ENCODE data around the gene LLGL2. TPM values are rescaled to one million over a fixed set of nuclear protein-coding genes. Genes with fewer than 3 reads are reported as not detected.

LLGL2 gene
- polyA plus RNA-seq, 1 donor (not counting 4 experiments of a cell fraction or from before 2014, with no cell fraction given), result 13.8 TPM

DNA sequence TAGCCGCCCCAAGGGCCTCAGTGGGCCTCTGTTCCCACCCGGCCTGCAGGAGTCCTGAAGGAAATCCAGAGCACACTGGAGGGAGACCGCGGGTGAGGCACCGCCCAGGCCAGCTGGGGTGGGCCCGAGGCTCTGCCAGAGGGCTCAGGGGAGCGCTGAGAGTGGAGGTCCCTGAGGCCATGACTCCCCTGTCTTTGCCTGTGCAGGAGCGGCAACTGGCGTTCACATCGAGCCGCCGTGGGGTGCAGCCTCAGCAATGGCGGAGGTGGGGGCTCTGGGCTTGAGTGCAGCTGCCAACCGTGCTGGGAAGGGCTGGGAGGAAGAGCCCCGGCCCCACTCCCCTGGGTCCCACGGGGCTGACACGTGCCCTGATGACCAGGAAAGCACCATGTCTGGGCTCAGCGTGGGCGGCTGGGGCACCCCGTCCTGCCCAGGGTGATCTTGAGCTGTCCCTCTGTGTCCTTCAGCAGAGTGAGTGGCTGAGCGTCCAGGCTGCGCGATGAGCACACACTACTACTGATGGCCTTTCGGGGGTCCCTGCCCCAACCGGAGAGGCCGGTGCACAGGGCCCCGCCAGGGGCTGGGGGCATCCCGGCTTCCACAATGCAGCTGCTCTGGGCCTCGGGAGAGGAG, 49.0 kb downstream of the LLGL2 start:
- DNase-seq (ENCODE audit: low read depth, low spot score) (no peak), FAIRE-seq (no peak)
- Histone ChIP-seq H3K27ac (ENCODE audit: control insufficient read depth, insufficient read depth, low read length) (no peak overlapping the region), H3K9ac (ENCODE audit: control insufficient read depth, extremely low read depth, insufficient read depth, low read length) (no peak overlapping the region), H3K4me1 (ENCODE audit: control insufficient read depth, extremely low read depth, insufficient read depth, low read length) (peaks cover 4% of the 10 kb centered on the region), H3K4me3 (ENCODE audit: control insufficient read depth in 2 of 3, extremely low read depth in 1 of 3, insufficient read depth in 2 of 3, low read depth in 1 of 3, low read length in 3 of 3) (no peak overlapping the region), H3K27me3 (ENCODE audit: control insufficient read depth, extremely low read depth, insufficient read depth, low read length) (no peaks in the 10 kb centered on the region), H4K20me1 (ENCODE audit: control insufficient read depth, extremely low read depth, insufficient read depth, low read length) (no peaks in the 10 kb centered on the region), H3K9me3 (ENCODE audit: control insufficient read depth, low read depth, low read length) (no peaks in the 10 kb centered on the region), H3K9me1 (ENCODE audit: control insufficient read depth, extremely low read depth, insufficient read depth, low read length) (no peaks in the 10 kb centered on the region), H3K36me3 (ENCODE audit: control insufficient read depth in 2 of 2, extremely low read depth in 1 of 2, insufficient read depth in 2 of 2, low read length in 2 of 2) (peaks cover 0 to 7% of the 10 kb centered on the region in 2 experiments), H2AFZ (ENCODE audit: control insufficient read depth, low read length) (no peak overlapping the region), H3K4me2 (ENCODE audit: control insufficient read depth, extremely low read depth, insufficient read depth, low read depth, low read length) (no peak overlapping the region), H3K79me2 (ENCODE audit: control insufficient read depth, insufficient read depth, low read length) (no peaks in the 10 kb centered on the region)
- no peak for TF ChIP-seq EZH2 (IDR thresholded peaks at IDR 0.05; ENCODE audit: low read length)
- dilution Hi-C loops (cut with MboI; ENCODE audit: extremely low pct_ligation_motif_present, low sequenced_read_pairs), result no loop called here

DNA sequence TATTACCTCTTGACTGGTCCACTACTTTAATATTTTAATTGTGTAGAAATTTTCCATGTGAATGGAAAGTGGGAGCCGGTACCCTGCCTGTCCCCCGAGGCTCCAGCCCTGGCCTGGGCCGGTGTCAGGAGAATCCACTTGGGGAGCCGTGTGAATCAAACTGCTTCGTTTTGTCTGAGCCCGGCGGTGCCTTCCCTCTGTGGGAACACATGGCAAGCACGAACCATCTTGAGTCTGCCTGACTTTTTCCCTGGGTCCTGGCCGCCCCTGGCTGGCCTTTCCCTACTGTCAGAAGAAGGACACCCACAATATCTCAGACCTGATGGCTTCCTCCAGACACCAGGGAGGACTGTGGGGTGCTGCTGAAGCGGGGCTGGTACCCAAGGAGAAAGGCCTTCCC, 49.7 kb downstream of the LLGL2 start:
- Histone ChIP-seq H2AFZ (ENCODE audit: control insufficient read depth, low read length) (no peak overlapping the region), H3K79me2 (ENCODE audit: control insufficient read depth, insufficient read depth, low read length) (no peaks in the 10 kb centered on the region), H3K4me1 (ENCODE audit: control insufficient read depth, extremely low read depth, insufficient read depth, low read length) (peaks cover 4% of the 10 kb centered on the region), H3K4me3 (ENCODE audit: control insufficient read depth in 2 of 3, extremely low read depth in 1 of 3, insufficient read depth in 2 of 3, low read depth in 1 of 3, low read length in 3 of 3) (no peak overlapping the region), H3K27me3 (ENCODE audit: control insufficient read depth, extremely low read depth, insufficient read depth, low read length) (no peaks in the 10 kb centered on the region), H3K4me2 (ENCODE audit: control insufficient read depth, extremely low read depth, insufficient read depth, low read depth, low read length) (no peak overlapping the region), H3K9ac (ENCODE audit: control insufficient read depth, extremely low read depth, insufficient read depth, low read length) (no peak overlapping the region), H3K9me3 (ENCODE audit: control insufficient read depth, low read depth, low read length) (no peaks in the 10 kb centered on the region), H3K36me3 (ENCODE audit: control insufficient read depth in 2 of 2, extremely low read depth in 1 of 2, insufficient read depth in 2 of 2, low read length in 2 of 2) (peaks cover 0 to 7% of the 10 kb centered on the region in 2 experiments), H3K9me1 (ENCODE audit: control insufficient read depth, extremely low read depth, insufficient read depth, low read length) (no peaks in the 10 kb centered on the region), H3K27ac (ENCODE audit: control insufficient read depth, insufficient read depth, low read length) (no peak overlapping the region), H4K20me1 (ENCODE audit: control insufficient read depth, extremely low read depth, insufficient read depth, low read length) (no peaks in the 10 kb centered on the region)
- FAIRE-seq, result no peak
- TF ChIP-seq, protein P1, sequence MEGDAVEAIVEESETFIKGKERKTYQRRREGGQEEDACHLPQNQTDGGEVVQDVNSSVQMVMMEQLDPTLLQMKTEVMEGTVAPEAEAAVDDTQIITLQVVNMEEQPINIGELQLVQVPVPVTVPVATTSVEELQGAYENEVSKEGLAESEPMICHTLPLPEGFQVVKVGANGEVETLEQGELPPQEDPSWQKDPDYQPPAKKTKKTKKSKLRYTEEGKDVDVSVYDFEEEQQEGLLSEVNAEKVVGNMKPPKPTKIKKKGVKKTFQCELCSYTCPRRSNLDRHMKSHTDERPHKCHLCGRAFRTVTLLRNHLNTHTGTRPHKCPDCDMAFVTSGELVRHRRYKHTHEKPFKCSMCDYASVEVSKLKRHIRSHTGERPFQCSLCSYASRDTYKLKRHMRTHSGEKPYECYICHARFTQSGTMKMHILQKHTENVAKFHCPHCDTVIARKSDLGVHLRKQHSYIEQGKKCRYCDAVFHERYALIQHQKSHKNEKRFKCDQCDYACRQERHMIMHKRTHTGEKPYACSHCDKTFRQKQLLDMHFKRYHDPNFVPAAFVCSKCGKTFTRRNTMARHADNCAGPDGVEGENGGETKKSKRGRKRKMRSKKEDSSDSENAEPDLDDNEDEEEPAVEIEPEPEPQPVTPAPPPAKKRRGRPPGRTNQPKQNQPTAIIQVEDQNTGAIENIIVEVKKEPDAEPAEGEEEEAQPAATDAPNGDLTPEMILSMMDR (optimal IDR thresholded peaks at IDR 0.05 in 1 of 3, IDR thresholded peaks at IDR 0.05 in 1 of 3, conservative IDR thresholded peaks at IDR 0.05 in 1 of 3; ENCODE audit: extremely low read depth in 1 of 3, insufficient read depth in 2 of 3, low read length in 3 of 3), result no peak
- no peak for TF ChIP-seq EZH2 (IDR thresholded peaks at IDR 0.05; ENCODE audit: low read length)
- DNase-seq (ENCODE audit: low read depth, low spot score), result no peak
- dilution Hi-C loops (cut with MboI; ENCODE audit: extremely low pct_ligation_motif_present, low sequenced_read_pairs), result no loop called here

DNA sequence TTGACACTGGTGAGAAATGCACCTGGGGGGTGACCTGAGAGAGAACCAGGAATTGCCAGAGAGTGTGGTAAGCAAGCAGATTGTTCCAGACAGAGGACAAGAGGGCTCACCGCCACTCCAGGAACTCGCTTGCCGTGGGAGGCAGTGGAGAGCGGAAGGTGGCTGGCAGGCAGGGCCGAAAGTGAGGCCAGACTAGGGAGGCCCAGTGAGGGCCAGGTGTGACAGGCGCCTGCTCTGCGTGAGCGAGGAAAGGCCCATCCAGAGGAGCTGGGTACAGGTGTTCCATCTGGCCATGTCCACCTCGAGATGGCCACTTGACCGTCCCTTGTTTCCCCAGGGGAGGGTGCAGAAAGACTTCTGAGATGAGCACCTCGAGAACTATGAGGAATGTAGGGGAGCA, 50.2 kb downstream of the LLGL2 start:
- no peak for DNase-seq (ENCODE audit: low read depth, low spot score)

More for the DNA sequence above, 50.2 kb downstream of the LLGL2 start:
- no peak for TF ChIP-seq EZH2 (IDR thresholded peaks at IDR 0.05; ENCODE audit: low read length)
- TF ChIP-seq, protein P1 (optimal IDR thresholded peaks at IDR 0.05 in 1 of 3, IDR thresholded peaks at IDR 0.05 in 1 of 3, conservative IDR thresholded peaks at IDR 0.05 in 1 of 3; ENCODE audit: extremely low read depth in 1 of 3, insufficient read depth in 2 of 3, low read length in 3 of 3), result no peak
- dilution Hi-C loops (cut with MboI; ENCODE audit: extremely low pct_ligation_motif_present, low sequenced_read_pairs), result no loop called here
- H3K9me1 ChIP-seq (ENCODE audit: control insufficient read depth, extremely low read depth, insufficient read depth, low read length), result no peaks in the 10 kb centered on the region
- H2AFZ ChIP-seq (ENCODE audit: control insufficient read depth, low read length), result no peak overlapping the region
- peaks cover 4% of the 10 kb centered on the region for H3K4me1 ChIP-seq (ENCODE audit: control insufficient read depth, extremely low read depth, insufficient read depth, low read length)
- no peak overlapping the region for H3K4me3 ChIP-seq (ENCODE audit: control insufficient read depth in 2 of 3, extremely low read depth in 1 of 3, insufficient read depth in 2 of 3, low read depth in 1 of 3, low read length in 3 of 3)
- H3K79me2 ChIP-seq (ENCODE audit: control insufficient read depth, insufficient read depth, low read length), result no peaks in the 10 kb centered on the region
- H3K27ac ChIP-seq (ENCODE audit: control insufficient read depth, insufficient read depth, low read length), result no peak overlapping the region
- H3K36me3 ChIP-seq (ENCODE audit: control insufficient read depth in 2 of 2, extremely low read depth in 1 of 2, insufficient read depth in 2 of 2, low read length in 2 of 2), result peaks cover 0 to 7% of the 10 kb centered on the region in 2 experiments
- H4K20me1 ChIP-seq (ENCODE audit: control insufficient read depth, extremely low read depth, insufficient read depth, low read length), result no peaks in the 10 kb centered on the region
- no peak overlapping the region for H3K9ac ChIP-seq (ENCODE audit: control insufficient read depth, extremely low read depth, insufficient read depth, low read length)
- no peak for FAIRE-seq
- H3K9me3 ChIP-seq (ENCODE audit: control insufficient read depth, low read depth, low read length), result no peaks in the 10 kb centered on the region
- H3K27me3 ChIP-seq (ENCODE audit: control insufficient read depth, extremely low read depth, insufficient read depth, low read length), result no peaks in the 10 kb centered on the region
- no peak overlapping the region for H3K4me2 ChIP-seq (ENCODE audit: control insufficient read depth, extremely low read depth, insufficient read depth, low read depth, low read length)

All from keratinocyte (primary cell).